ENCODE results near the gene SLC39A8.

SLC39A8 gene

DNA sequence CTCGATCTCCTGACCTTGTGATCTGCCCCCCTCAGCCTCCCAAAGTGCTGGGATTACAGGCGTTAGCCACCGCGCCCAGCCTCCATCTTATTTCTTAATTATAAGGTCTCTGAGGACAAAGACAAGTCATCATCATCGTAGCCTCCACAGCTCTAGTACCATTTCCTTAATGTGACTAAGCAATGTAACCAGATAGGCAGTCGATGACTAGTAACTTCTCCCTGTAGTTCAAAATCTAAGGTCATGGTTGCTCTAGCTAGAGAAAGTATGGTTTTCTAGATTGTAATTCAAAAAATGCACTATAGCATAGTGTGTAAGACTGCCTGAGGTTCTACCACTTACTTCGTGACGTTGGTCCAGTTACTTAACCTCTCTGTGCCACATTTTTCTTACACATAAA lies 6.9 kb downstream of the SLC39A8 start:
- DNase-seq: no peak

GRCh38 chr4:102335616-102336015 lies 9.7 kb downstream of the SLC39A8 start:
- DNase-seq: no peak

GRCh38 chr4:102334624-102335023 lies 10.7 kb downstream of the SLC39A8 start:
- DNase-seq: no peak

DNA sequence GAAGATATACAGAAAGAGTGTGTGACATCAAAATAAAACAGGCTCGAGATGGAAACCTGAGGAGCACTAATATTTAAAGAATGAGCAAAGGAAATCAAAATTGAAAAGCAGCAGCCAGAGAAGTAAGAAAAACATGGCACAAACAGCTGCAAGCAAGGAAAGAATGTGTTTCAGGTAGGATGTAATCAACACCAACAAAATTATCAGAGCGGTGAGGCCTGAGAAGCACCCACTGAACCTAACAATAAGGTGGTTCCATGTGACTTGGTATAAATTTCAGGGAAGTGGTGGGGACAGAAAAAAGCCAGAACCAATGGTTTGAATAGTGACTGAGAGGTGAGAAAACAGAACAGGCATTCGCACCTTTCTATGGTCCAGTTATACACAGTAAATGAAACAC lies 11.5 kb downstream of the SLC39A8 start:
- no peak for DNase-seq

DNA sequence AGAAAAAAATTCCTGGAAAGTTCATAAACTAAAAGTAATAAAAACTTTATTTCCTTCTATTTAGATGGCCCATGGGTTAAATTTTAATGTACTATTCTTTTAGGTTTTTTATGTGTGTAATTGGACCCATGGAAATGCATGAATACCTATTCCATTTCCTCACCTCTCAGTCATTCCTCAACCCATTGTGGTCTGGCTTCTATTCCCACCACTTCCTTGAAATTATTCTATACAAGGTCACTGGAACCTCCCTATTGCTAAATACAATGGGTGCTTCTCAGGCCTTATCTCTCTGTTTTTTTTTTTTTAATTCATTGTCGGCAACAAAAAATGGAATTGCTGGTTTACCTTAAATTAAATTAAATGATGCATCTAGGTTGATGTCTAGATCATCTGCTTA lies 17.2 kb downstream of the SLC39A8 start:
- no peak for DNase-seq

DNA sequence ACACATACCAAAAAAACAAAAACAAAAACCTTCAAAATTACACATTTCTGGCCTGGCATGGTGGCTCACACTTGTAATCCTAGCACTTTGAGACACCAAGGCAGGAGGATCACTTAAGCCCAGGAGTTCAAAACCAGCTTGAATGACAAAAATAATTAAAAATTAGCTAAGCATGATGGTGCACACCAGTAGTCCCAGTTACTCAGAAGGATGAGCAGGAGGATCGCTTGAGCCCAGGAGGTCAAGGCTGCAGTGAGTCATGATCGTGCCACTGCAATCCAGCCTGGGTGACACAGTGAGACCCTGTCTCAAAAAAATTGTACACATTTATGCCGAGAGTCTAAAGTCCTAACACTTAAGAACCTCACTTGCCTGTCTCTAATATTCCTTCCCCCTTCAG lies 18.3 kb downstream of the SLC39A8 start:
- DNase-seq: no peak

DNA sequence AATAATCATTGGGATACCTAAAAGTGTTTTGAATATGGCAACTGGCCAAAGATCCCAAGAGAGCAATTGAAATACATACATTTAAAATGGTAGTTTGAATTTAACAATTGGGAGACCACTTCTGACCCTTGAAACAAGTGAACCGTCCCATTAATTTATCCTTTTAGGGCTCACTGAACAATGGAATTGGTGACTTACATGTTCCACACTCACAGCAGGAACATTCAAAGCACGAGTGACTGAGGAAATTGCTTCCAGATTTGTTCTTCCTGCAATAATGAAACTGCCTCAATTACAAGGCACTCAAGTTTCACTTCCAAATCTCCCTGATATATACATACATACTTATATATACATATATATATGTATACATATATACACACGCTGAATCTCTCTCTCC lies 20.6 kb downstream of the SLC39A8 start:
- no peak for DNase-seq

GRCh38 chr4:102322736-102323135 lies 22.5 kb downstream of the SLC39A8 start:
- DNase-seq: no peak

GRCh38 chr4:102321260-102321995 lies 23.9 kb downstream of the SLC39A8 start:
- DNase-seq: no peak

- no peak for DNase-seq
These were observed 25.7 kb downstream of the SLC39A8 start for GRCh38 chr4:102319594-102319993.

GRCh38 chr4:102318526-102318925 lies 26.8 kb downstream of the SLC39A8 start:
- no peak for DNase-seq

- no peak for DNase-seq
These were observed 27.2 kb downstream of the SLC39A8 start for GRCh38 chr4:102318105-102318504.

DNA sequence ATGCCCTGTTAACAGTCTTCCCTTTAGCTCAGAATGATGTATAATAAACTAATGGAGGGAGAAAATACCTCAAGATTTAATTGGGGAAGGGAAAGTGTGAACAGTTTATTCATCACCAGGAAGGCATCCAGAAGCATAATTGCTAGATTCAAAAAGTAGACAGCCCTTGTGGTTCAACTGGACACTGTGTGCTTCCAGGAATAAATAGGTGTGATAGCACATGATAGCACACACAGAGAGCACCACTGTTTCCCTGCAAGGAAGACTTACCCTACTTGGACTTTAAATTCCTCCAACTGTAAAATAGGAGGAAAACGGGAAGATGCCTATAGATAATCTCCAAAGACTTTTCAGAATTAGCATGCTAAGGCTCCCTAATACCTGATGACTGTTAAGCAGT lies 27.8 kb downstream of the SLC39A8 start:
- DNase-seq: no peak

- DNase-seq: no peak
These were observed 28.7 kb downstream of the SLC39A8 start for GRCh38 chr4:102316585-102316984.

DNA sequence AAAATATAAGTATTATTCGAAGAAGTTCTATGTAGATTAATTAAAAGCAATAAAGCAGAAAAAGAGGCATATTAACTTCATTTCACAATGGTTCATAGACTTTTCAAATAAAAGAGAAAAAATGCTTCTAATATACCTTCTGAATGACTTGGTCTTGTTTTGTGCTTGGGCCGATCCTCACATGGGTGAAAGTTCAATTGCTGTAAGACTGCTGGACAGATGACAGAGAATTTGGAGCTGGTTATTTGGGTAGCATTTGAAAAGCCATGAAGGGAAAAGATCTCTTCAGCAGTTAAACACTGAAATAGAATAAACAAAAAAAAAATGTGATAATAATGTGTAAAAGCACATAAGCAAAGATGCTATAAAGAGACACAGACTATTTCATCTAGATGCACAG lies 29.8 kb downstream of the SLC39A8 start:
- DNase-seq: no peak

DNA sequence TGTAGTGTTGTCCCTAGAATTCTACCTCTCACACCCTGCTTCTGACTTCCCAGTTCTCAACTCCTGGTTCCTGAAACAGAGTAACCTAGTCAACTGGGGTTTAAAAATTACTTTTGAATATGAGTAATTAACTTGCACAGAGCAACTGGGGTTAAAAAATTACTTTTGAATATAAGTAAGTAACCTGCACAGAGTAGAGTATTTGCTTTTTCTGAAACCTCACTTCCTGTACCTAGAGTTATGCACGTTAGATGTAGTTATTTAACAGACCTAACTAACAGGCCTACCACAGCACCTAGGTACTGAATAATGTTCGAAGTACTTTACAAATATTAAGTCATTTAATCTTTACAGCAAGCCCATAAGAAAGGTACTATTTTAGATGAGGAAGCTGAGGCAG lies 32.9 kb downstream of the SLC39A8 start:
- no peak for DNase-seq

- no peak for DNase-seq
These were observed 33.4 kb downstream of the SLC39A8 start for GRCh38 chr4:102311912-102312311.

- no peak for DNase-seq
These were observed 33.9 kb downstream of the SLC39A8 start for GRCh38 chr4:102311407-102311806.

DNA sequence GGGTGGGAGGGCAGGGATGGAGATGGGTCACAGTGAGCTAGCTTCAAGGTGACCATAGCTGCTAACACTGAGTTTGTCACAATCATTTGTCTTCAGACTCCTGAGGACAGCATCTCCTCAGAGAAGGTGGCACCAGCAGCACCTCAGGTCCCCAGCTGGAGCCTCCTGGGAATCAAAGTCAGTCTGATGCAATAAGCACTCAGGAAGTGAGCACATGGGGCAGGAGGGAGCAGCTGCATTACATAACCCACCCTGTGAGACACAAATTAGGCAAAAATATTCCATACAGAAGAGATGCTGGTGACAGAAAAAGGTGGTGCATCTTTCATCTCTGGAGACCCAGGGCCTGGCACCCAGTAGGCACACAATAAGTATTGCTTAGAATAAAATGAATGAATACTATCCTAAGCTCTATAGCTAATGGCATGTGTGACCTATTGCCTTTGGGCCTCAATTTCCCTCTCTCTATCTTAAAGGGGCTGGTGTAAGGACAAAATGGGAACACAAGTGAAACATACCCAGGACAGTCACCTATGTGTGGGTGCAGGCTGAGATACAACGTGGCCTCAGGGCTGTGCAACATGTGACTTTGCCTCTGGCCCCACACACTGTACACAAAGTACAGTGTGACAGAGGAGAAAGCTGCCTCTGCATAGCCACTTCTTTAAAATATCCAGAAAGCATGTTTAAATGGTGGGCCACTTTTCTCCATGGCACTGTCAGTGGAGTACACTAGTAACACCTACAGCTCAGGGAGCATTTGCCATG lies 37.1 kb downstream of the SLC39A8 start:
- no peak for DNase-seq

DNA sequence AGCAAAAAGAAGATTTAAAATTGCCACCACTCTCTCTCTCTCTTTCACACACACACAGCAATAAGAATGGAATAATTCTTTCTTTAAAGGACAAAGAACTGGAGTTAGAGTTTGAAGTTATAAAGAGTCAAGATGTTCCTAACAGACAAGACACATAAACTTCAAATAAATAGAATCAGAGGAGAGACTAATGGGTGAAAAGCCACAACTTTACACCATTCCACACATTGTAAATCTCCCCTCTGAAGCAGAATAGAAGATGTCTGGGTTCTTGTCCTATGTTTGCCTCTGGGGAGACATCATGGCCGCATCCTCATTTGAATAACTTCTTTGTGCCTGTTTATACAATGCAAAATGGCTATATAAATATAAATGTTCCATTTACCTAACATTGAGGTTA lies 39.6 kb downstream of the SLC39A8 start:
- no peak for DNase-seq

GRCh38 chr4:102302762-102303161 lies 42.5 kb downstream of the SLC39A8 start:
- no peak for DNase-seq

- DNase-seq: no peak
These were observed 44.1 kb downstream of the SLC39A8 start for GRCh38 chr4:102301167-102301566.

DNA sequence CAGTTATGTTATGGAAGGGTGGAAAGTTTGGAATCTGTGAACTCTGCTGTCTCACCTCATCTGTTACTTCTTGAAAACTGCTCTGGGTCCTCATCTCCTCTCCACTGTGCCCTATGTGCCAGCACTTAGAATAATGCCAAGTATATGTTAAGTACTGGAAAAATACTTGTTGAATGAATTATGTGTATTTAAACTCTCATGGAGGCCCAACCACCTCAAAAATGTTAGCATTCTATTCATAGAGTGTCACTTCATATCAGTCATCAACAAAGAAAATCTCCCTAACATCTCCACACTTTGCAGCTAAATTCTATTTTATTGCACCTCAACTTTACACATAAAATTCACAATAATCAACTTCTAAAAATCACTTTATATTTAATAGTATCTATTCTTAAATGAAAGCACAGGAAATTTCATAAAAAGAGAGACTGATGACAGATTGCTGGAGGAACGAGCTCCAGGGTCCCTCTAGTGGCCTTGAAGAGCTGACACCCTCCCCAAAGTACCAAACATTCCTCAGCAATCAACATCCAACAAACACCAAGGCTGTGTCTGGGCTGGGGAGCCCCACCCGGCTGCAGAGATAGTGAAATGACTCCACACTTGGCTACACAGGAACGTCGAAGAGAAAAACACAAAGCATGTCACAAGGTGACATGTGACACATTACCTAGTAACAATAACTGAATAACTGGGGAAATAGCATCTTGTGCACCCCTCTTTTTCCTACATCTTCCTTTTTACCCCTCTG lies 45.8 kb downstream of the SLC39A8 start:
- DNase-seq: no peak

- DNase-seq: no peak
These were observed 46.6 kb downstream of the SLC39A8 start for GRCh38 chr4:102298716-102299115.
